ENCODE data around the gene GPR31. TPM values are rescaled to one million over a fixed set of nuclear protein-coding genes. Genes with fewer than 3 reads are reported as not detected.

The GPR31 gene
- total and polyA plus RNA-seq, 4 donors: 0.02 to 0.23 TPM; not detected in 2

DNA sequence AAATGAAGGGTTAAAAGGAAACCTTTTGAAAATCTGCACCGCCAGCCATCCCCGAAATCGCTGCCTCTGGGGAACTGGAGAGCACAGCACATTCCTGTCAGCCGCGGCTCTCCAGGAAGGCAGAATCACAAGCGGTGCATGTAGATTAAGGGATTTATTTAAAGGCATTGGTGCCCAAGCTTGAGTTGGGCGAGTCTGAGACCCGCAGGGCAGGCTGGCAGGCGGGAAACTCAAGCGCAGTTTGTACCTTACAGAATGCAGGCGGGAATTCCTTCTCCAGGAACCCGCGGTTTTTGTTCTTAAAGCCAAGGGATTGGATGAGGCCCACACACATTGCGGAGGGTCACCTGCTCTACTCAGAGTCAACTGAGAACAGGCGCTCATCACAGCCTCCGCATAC is 10.8 kb downstream of the GPR31 start:
- WGBS, 2 donors: 44 to 58% methylated on average over 16 of the region's 16 CpGs
- peaks cover 0 to 5% (median 2%) of the 10 kb centered on the region in 3 donors for H3K27me3 ChIP-seq (ENCODE audit: control insufficient read depth in 3 of 3, insufficient read depth in 3 of 3, low read length in 2 of 3)
- DNase-seq: peak in 1 of 3 donors; percentile 25
- TF ChIP-seq, protein P1, sequence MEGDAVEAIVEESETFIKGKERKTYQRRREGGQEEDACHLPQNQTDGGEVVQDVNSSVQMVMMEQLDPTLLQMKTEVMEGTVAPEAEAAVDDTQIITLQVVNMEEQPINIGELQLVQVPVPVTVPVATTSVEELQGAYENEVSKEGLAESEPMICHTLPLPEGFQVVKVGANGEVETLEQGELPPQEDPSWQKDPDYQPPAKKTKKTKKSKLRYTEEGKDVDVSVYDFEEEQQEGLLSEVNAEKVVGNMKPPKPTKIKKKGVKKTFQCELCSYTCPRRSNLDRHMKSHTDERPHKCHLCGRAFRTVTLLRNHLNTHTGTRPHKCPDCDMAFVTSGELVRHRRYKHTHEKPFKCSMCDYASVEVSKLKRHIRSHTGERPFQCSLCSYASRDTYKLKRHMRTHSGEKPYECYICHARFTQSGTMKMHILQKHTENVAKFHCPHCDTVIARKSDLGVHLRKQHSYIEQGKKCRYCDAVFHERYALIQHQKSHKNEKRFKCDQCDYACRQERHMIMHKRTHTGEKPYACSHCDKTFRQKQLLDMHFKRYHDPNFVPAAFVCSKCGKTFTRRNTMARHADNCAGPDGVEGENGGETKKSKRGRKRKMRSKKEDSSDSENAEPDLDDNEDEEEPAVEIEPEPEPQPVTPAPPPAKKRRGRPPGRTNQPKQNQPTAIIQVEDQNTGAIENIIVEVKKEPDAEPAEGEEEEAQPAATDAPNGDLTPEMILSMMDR (IDR thresholded peaks at IDR 0.05; ENCODE audit: control extremely low read depth, extremely low read depth): no peak
- peaks cover 0 to 2% (median 0%) of the 10 kb centered on the region in 4 donors for H3K9me3 ChIP-seq (ENCODE audit: control insufficient read depth in 4 of 4, insufficient read depth in 3 of 4, low read length in 3 of 4)
- H3K27ac ChIP-seq (ENCODE audit: low read depth in 1 of 2, low read length in 1 of 2): no peak overlapping the region
- H3K4me3 ChIP-seq: no peak overlapping the region
- no peak overlapping the region for H3K9ac ChIP-seq (ENCODE audit: insufficient read depth in 1 of 2, low read length in 2 of 2)
- H3K36me3 ChIP-seq (ENCODE audit: control insufficient read depth in 4 of 4, insufficient read depth in 4 of 4, low read length in 4 of 4): no peaks in the 10 kb centered on the region
- no peak for ATAC-seq (ENCODE audit: insufficient read depth, low FRiP score)
- peaks cover 0 to 5% (median 0%) of the 10 kb centered on the region in 5 donors for H3K4me1 ChIP-seq (ENCODE audit: control insufficient read depth in 5 of 5, insufficient read depth in 5 of 5, low read length in 5 of 5)

DNA sequence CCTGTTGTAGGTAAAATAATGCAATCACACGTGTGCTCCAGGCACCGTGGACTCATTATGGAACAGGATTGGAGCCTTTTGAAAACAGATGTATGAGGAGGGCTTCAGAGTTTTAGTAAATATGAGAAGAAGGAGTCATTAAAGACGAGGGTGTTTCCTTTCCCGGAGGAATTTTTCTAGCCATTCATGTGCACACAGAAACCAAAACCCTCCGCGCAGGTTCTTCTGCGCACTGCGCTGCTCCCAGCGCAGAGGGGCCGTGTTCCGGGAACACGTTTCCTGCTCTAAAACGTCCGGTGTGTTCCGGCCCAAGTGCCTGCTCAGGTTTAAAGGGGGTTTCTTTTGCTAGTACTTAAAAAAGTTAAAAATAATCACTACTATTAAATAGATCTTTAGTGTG is 11.6 kb downstream of the GPR31 start:
- Histone ChIP-seq H3K4me1 (ENCODE audit: control insufficient read depth in 5 of 5, insufficient read depth in 5 of 5, low read length in 5 of 5) (peaks cover 0 to 5% (median 0%) of the 10 kb centered on the region in 5 donors), H3K27me3 (ENCODE audit: control insufficient read depth in 3 of 3, insufficient read depth in 3 of 3, low read length in 2 of 3) (peaks cover 0 to 5% (median 2%) of the 10 kb centered on the region in 3 donors), H3K27ac (ENCODE audit: low read depth in 1 of 2, low read length in 1 of 2) (no peak overlapping the region), H3K9ac (ENCODE audit: insufficient read depth in 1 of 2, low read length in 2 of 2) (no peak overlapping the region), H3K9me3 (ENCODE audit: control insufficient read depth in 4 of 4, insufficient read depth in 3 of 4, low read length in 3 of 4) (peaks cover 0 to 2% (median 0%) of the 10 kb centered on the region in 4 donors), H3K36me3 (ENCODE audit: control insufficient read depth in 4 of 4, insufficient read depth in 4 of 4, low read length in 4 of 4) (no peaks in the 10 kb centered on the region), H3K4me3 (no peak overlapping the region)
- ATAC-seq (ENCODE audit: insufficient read depth, low FRiP score): no peak
- DNase-seq: peak in 1 of 3 donors; percentile 27
- 60 to 78% methylated on average over 15 of the region's 15 CpGs for WGBS, 2 donors
- TF ChIP-seq, protein P1 (IDR thresholded peaks at IDR 0.05; ENCODE audit: control extremely low read depth, extremely low read depth): no peak

DNA sequence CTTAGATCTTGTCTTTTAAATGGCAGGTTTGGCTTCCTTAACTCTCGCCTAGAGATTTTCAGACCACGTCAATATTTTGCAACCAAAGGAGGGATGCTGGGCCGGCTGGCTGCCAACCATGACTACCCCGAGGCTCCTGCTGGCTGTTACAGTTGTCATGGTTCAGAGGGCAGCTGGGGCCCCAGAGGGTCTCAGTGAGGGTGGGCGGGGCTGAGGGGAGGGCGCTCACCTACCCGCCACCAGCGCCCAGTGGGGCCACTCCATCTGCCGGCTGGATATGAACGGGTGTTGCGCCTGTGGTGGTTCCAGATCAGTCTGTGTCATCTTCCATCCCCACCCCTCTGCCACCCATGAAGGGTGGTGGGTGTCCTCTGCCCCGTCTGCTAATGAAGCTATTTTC is 12.3 kb downstream of the GPR31 start:
- H3K4me3 ChIP-seq: no peak overlapping the region
- H3K9me3 ChIP-seq (ENCODE audit: control insufficient read depth in 4 of 4, insufficient read depth in 3 of 4, low read length in 3 of 4): peaks cover 0 to 2% (median 0%) of the 10 kb centered on the region in 4 donors
- H3K9ac ChIP-seq (ENCODE audit: insufficient read depth in 1 of 2, low read length in 2 of 2): no peak overlapping the region
- H3K27me3 ChIP-seq (ENCODE audit: control insufficient read depth in 3 of 3, insufficient read depth in 3 of 3, low read length in 2 of 3): peaks cover 0 to 5% (median 2%) of the 10 kb centered on the region in 3 donors
- no peak for ATAC-seq (ENCODE audit: insufficient read depth, low FRiP score)
- H3K36me3 ChIP-seq (ENCODE audit: control insufficient read depth in 4 of 4, insufficient read depth in 4 of 4, low read length in 4 of 4): no peaks in the 10 kb centered on the region
- WGBS, 2 donors: 87 to 89% methylated on average over 12 of the region's 12 CpGs
- DNase-seq: no peak
- TF ChIP-seq, protein P1 (IDR thresholded peaks at IDR 0.05; ENCODE audit: control extremely low read depth, extremely low read depth): no peak
- no peak overlapping the region for H3K27ac ChIP-seq (ENCODE audit: low read depth in 1 of 2, low read length in 1 of 2)
- peaks cover 0 to 5% (median 0%) of the 10 kb centered on the region in 5 donors for H3K4me1 ChIP-seq (ENCODE audit: control insufficient read depth in 5 of 5, insufficient read depth in 5 of 5, low read length in 5 of 5)

DNA sequence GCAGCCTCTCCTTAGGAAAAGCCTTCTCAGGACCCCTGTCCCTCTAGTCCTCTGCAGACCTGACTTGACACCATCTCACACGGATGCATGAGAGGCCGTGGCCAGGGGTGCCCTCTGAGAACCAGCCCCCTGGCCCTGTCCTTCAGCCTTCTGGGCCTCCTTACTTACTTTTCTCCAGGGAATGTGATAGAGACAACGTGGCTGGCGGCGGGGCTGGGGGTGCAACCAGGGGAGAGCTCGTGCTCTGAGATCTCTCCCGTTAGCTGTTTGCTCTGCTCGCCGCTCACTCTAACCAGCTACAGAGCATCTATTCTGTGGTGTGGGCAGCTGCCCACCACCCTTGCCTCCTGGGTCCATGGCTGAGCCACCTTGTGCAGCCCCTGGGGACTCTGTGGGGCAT is 14.7 kb downstream of the GPR31 start:
- ATAC-seq (ENCODE audit: insufficient read depth, low FRiP score): no peak
- no peak for DNase-seq

More for the DNA sequence above, 14.7 kb downstream of the GPR31 start:
- WGBS, 2 donors: 85 to 94% methylated on average over 9 of the region's 9 CpGs
- H3K27me3 ChIP-seq (ENCODE audit: control insufficient read depth in 3 of 3, insufficient read depth in 3 of 3, low read length in 2 of 3): peaks cover 0 to 5% (median 2%) of the 10 kb centered on the region in 3 donors
- H3K9me3 ChIP-seq (ENCODE audit: control insufficient read depth in 4 of 4, insufficient read depth in 3 of 4, low read length in 3 of 4): peaks cover 0 to 2% (median 0%) of the 10 kb centered on the region in 4 donors
- no peak overlapping the region for H3K27ac ChIP-seq (ENCODE audit: low read depth in 1 of 2, low read length in 1 of 2)
- no peak overlapping the region for H3K4me3 ChIP-seq
- TF ChIP-seq, protein P1 (IDR thresholded peaks at IDR 0.05; ENCODE audit: control extremely low read depth, extremely low read depth): no peak
- peaks cover 0 to 5% (median 0%) of the 10 kb centered on the region in 5 donors for H3K4me1 ChIP-seq (ENCODE audit: control insufficient read depth in 5 of 5, insufficient read depth in 5 of 5, low read length in 5 of 5)
- no peaks in the 10 kb centered on the region for H3K36me3 ChIP-seq (ENCODE audit: control insufficient read depth in 4 of 4, insufficient read depth in 4 of 4, low read length in 4 of 4)
- H3K9ac ChIP-seq (ENCODE audit: insufficient read depth in 1 of 2, low read length in 2 of 2): no peak overlapping the region
